H1 (cell line): Measurements from ENCODE around the gene U2SURP.

Source experiments
- CTCF ChIP-seq, 3 experiments: IDR thresholded peaks; 1 replicate in 2 of 3; 2 replicates in 1 of 3; pipeline versions ENCODE4 v1.5.1 to v1.6.1; 2011; ENCODE audit warnings: low read length in 3 of 3, mild to moderate bottlenecking in 3 of 3, inconsistent platforms in 2 of 3, low read depth in 1 of 3, moderate library complexity in 1 of 3; ENCODE audit not compliant: insufficient read depth in 1 of 3; ENCODE audit errors: control extremely low read depth in 1 of 3
- GABPA ChIP-seq: IDR thresholded peaks from 2 replicates; pipeline ENCODE4 v1.6.1; 2011; ENCODE audit warnings: mild to moderate bottlenecking, low read length, moderate library complexity, borderline replicate concordance; ENCODE audit not compliant: insufficient read depth
- HDAC6 ChIP-seq: IDR thresholded peaks from one replicate; pipeline ENCODE4 v1.7.1; 2012; ENCODE audit warnings: low read depth, mild to moderate bottlenecking, inconsistent platforms, low read length, moderate library complexity
- KDM5A ChIP-seq: fragments of 200-600 bp; IDR thresholded peaks from 2 replicates; pipeline ENCODE4 v1.7.1; 2012; ENCODE audit warnings: mild to moderate bottlenecking, low read length, inconsistent platforms, mixed read lengths
- MAX ChIP-seq: IDR thresholded peaks from 2 replicates; pipeline ENCODE4 v1.6.1; 2012; ENCODE audit warnings: inconsistent platforms
- NANOG ChIP-seq: IDR thresholded peaks from 2 replicates; pipeline ENCODE4 v1.6.1; 2011; ENCODE audit warnings: low read length, low read depth, mild to moderate bottlenecking, inconsistent platforms; ENCODE audit not compliant: insufficient read depth, poor library complexity, severe bottlenecking
- TAF1 ChIP-seq: IDR thresholded peaks from 2 replicates; pipeline ENCODE4 v1.6.1; 2011; ENCODE audit warnings: mild to moderate bottlenecking, low read depth, low read length
- TBP ChIP-seq: IDR thresholded peaks from 2 replicates; pipeline ENCODE4 v1.6.1; 2011; ENCODE audit warnings: low read depth, low read length, improper control_type of control experiment
- TF ChIP-seq, protein P1 (sequence below): IDR thresholded peaks from 2 replicates; pipeline ENCODE4 v1.6.1; 2011; ENCODE audit warnings: low read depth, mild to moderate bottlenecking, low read length; ENCODE audit not compliant: insufficient read depth

GRCh38 chr3:143063018-143063417, 61.6 kb downstream of the U2SURP start:
- no peak for TF ChIP-seq CTCF (IDR thresholded peaks at IDR 0.05; ENCODE audit: control extremely low read depth in 1 of 3, insufficient read depth in 1 of 3, low read depth in 1 of 3, low read length in 3 of 3)
- TF ChIP-seq GABPA = no peak
- no peak for TF ChIP-seq NANOG
- TF ChIP-seq, protein P1, sequence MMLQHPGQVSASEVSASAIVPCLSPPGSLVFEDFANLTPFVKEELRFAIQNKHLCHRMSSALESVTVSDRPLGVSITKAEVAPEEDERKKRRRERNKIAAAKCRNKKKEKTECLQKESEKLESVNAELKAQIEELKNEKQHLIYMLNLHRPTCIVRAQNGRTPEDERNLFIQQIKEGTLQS = no peak
- TF ChIP-seq TBP = no peak
- no peak for TF ChIP-seq KDM5A
- TF ChIP-seq HDAC6 = no peak
- TF ChIP-seq TAF1 = no peak
- no peak for TF ChIP-seq MAX
